Activated CD8-positive, alpha-beta memory T cell treated with anti-CD3 and anti-CD28 coated beads for 48 hours (primary cell): ENCODE measurements around the gene EIF2S1.

Experiments used
- DNase-seq, 3 experiments: peaks; one replicate each; pipeline ENCODE4 v3.0.0-alpha.2; 2020; ENCODE audit warnings: low read depth in 2 of 3, low spot score in 2 of 3

EIF2S1 gene

DNA sequence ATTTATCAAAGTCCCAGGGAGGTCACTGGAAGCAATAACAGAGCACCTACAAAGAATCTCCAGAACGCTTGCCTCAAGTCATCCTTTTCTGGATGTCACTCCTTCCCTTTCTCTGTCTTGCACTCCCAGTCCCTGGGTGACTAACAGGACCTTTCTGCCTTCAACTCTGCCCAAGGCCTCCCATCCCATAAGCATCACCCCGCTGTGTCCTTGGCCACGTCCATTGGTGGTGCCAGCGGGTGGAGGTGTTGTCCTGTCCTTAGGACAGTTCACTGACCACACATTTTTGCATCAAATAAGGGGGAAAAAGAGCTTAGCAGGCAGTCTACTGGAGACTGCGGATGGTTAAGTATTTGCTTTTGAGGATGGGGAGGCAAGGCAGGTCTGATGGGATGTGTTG lies 75.5 kb downstream of the EIF2S1 start:
- no peak for DNase-seq
